ENCODE measurements around the gene AJAP1.

Gene AJAP1

GRCh38 chr1:4743978-4744750 is 89.8 kb downstream of the AJAP1 start:
- H3K4me3 ChIP-seq (replicated peaks in 1 of 2; ENCODE audit: low read depth in 2 of 2, low read length in 2 of 2), result no peak overlapping the region
- DNase-seq (ENCODE audit: low read depth in 2 of 2), result no peak
- no peak for TF ChIP-seq CTCF (IDR thresholded peaks at IDR 0.05; ENCODE audit: low read depth, low read length)

GRCh38 chr1:4745560-4745959 is 91.2 kb downstream of the AJAP1 start:
- DNase-seq (ENCODE audit: low read depth in 2 of 2), result no peak
- no peak for TF ChIP-seq CTCF (IDR thresholded peaks at IDR 0.05; ENCODE audit: low read depth, low read length)
- no peak overlapping the region for H3K4me3 ChIP-seq (replicated peaks in 1 of 2; ENCODE audit: low read depth in 2 of 2, low read length in 2 of 2)

GRCh38 chr1:4749406-4749805 is 95.0 kb downstream of the AJAP1 start:
- H3K4me3 ChIP-seq (replicated peaks in 1 of 2; ENCODE audit: low read depth in 2 of 2, low read length in 2 of 2), result no peak overlapping the region
- DNase-seq (ENCODE audit: low read depth in 2 of 2), result no peak
- no peak for TF ChIP-seq CTCF (IDR thresholded peaks at IDR 0.05; ENCODE audit: low read depth, low read length)

GRCh38 chr1:4750177-4750576 is 95.8 kb downstream of the AJAP1 start:
- no peak for DNase-seq (ENCODE audit: low read depth in 2 of 2)
- no peak for TF ChIP-seq CTCF (IDR thresholded peaks at IDR 0.05; ENCODE audit: low read depth, low read length)
- H3K4me3 ChIP-seq (replicated peaks in 1 of 2; ENCODE audit: low read depth in 2 of 2, low read length in 2 of 2), result no peak overlapping the region

GRCh38 chr1:4752059-4752458 is 97.7 kb downstream of the AJAP1 start:
- no peak for TF ChIP-seq CTCF (IDR thresholded peaks at IDR 0.05; ENCODE audit: low read depth, low read length)
- DNase-seq (ENCODE audit: low read depth in 2 of 2), result no peak
- H3K4me3 ChIP-seq (replicated peaks in 1 of 2; ENCODE audit: low read depth in 2 of 2, low read length in 2 of 2), result no peak overlapping the region

GRCh38 chr1:4754816-4755215 is 100.4 kb downstream of the AJAP1 start:
- no peak for DNase-seq (ENCODE audit: low read depth in 2 of 2)
- H3K4me3 ChIP-seq (replicated peaks in 1 of 2; ENCODE audit: low read depth in 2 of 2, low read length in 2 of 2), result no peak overlapping the region
- no peak for TF ChIP-seq CTCF (IDR thresholded peaks at IDR 0.05; ENCODE audit: low read depth, low read length)

Measured in cardiac fibroblast (primary cell).